Testis (tissue), 3 donors: ENCODE measurements around the gene PTP4A2. TPM values are rescaled to one million over a fixed set of nuclear protein-coding genes. Genes with fewer than 3 reads are reported as not detected.

Experiments
- DNase-seq: peaks from one replicate; pipeline ENCODE4 v3.0.0-alpha.2; 2019
- H3K27ac ChIP-seq, 2 donors: fragments of 200-600 bp; sonication (generic); one replicate each; pipeline ENCODE4 v1.5.1; 2019
- H3K27me3 ChIP-seq: fragments of 200-600 bp; sonication (generic); one replicate; pipeline ENCODE4 v1.5.1; 2019
- H3K36me3 ChIP-seq: fragments of 200-600 bp; sonication (generic); one replicate; pipeline ENCODE4 v1.5.1; 2017; ENCODE audit warnings: low read depth; ENCODE audit errors: missing control alignments
- H3K4me1 ChIP-seq: fragments of 200-600 bp; sonication (generic); one replicate; pipeline ENCODE4 v1.5.1; 2019
- H3K4me3 ChIP-seq, 2 donors: fragments of 200-600 bp; sonication (generic); one replicate each; pipeline ENCODE4 v1.5.1; 2017 to 2019
- H3K9me3 ChIP-seq: fragments of 200-600 bp; sonication (generic); one replicate; pipeline ENCODE4 v1.5.1; 2017
- POLR2A ChIP-seq: fragments of 450-650 bp; IDR thresholded peaks from one replicate; pipeline ENCODE4 v1.6.1; 2017; ENCODE audit warnings: antibody characterized with exemption, mild to moderate bottlenecking, moderate library complexity
- WGBS, 2 donors: methylation state at CpG; one replicate each; pipeline ENCODE4 v1.1.5; 2018; 5-methylcytosine and 5-hydroxymethylcytosine counted together
- intact Hi-C: fragments of 100-400 bp; cut with DNase I; formaldehyde crosslinking; loops from one replicate; pipeline ENCODE4 v1.15.1; 2023; ENCODE audit warnings: low total_unique reads
- polyA plus RNA-seq: library from polyadenylated mRNA; stranded (reverse); fragments of 350-450 nt; fragmentation: Illumina TruSeq; extraction: RNeasy Lipid Tissue Mini Kit (QIAGEN cat#74804); gene quantifications from one replicate; pipeline ENCODE4 v1.2.3, GENCODE V29; 2014; ENCODE audit warnings: low read depth, low replicate concordance; ENCODE audit not compliant: insufficient read depth
- total RNA-seq, 2 donors: library from RNA; depleted of rRNA; stranded (reverse); fragments of >200 nt; gene quantifications; one replicate each; pipeline ENCODE4 v1.2.3, GENCODE V29; 2016
- TF ChIP-seq, protein P1 (sequence below), 3 experiments: fragments of 450-650 bp in 2 of 3; fragments of 200-600 bp in 1 of 3; sonication (generic) in 1 of 3; IDR thresholded peaks; one replicate each; pipeline ENCODE4 v1.5.1; 2016 to 2019; ENCODE audit warnings: antibody characterized with exemption in 3 of 3, mild to moderate bottlenecking in 2 of 3, moderate library complexity in 1 of 3

Gene PTP4A2
- total and polyA plus RNA-seq, 3 donors from 2014 or later: 137 to 305 (median 189) TPM

GRCh38 chr1:31924839-31925238, 13.3 kb downstream of the PTP4A2 start:
- H3K36me3 ChIP-seq: no peaks in the 10 kb centered on the region
- WGBS, 2 donors: 40 to 42% methylated on average over 1 of the region's 1 CpG
- intact Hi-C loops: no loop called here
- H3K4me3 ChIP-seq: no peak overlapping the region
- no peak for TF ChIP-seq POLR2A
- TF ChIP-seq, protein P1, sequence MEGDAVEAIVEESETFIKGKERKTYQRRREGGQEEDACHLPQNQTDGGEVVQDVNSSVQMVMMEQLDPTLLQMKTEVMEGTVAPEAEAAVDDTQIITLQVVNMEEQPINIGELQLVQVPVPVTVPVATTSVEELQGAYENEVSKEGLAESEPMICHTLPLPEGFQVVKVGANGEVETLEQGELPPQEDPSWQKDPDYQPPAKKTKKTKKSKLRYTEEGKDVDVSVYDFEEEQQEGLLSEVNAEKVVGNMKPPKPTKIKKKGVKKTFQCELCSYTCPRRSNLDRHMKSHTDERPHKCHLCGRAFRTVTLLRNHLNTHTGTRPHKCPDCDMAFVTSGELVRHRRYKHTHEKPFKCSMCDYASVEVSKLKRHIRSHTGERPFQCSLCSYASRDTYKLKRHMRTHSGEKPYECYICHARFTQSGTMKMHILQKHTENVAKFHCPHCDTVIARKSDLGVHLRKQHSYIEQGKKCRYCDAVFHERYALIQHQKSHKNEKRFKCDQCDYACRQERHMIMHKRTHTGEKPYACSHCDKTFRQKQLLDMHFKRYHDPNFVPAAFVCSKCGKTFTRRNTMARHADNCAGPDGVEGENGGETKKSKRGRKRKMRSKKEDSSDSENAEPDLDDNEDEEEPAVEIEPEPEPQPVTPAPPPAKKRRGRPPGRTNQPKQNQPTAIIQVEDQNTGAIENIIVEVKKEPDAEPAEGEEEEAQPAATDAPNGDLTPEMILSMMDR (IDR thresholded peaks at IDR 0.05): no peak
- peaks cover 69% of the 10 kb centered on the region for H3K4me1 ChIP-seq
- no peak for DNase-seq
- no peaks in the 10 kb centered on the region for H3K27me3 ChIP-seq
- peak overlapping the region; percentile 7 to 51 for H3K27ac ChIP-seq
- no peaks in the 10 kb centered on the region for H3K9me3 ChIP-seq

GRCh38 chr1:31923901-31924535, 14.2 kb downstream of the PTP4A2 start:
- Histone ChIP-seq H3K9me3 (no peaks in the 10 kb centered on the region), H3K27ac (peak overlapping the region; percentile 7 to 51), H3K4me1 (peaks cover 67% of the 10 kb centered on the region), H3K4me3 (no peak overlapping the region), H3K27me3 (no peaks in the 10 kb centered on the region), H3K36me3 (no peaks in the 10 kb centered on the region)
- TF ChIP-seq, protein P1 (IDR thresholded peaks at IDR 0.05): no peak
- no peak for TF ChIP-seq POLR2A
- intact Hi-C loops: no loop called here
- WGBS, 2 donors: 48 to 55% methylated on average over 2 of the region's 2 CpGs
- no peak for DNase-seq

DNA sequence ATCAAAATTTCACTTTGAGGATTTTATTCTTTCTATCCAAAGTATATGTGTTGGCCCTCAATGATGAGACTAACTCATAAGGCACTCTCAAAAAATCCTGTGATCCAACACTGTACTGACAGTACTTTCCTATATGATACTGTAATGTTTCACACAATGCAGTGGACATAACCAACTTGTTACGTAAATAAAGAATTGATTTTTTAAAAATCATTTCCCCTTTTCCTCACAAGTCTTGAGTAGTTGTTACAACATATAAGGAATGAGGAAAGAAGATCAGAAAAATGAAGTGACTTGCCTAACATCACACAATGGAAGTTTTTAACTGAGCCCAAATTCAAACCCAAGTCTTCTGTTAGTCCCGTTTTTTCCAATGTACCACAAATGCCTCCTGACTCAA, 17.2 kb downstream of the PTP4A2 start:
- no peaks in the 10 kb centered on the region for H3K36me3 ChIP-seq
- H3K27me3 ChIP-seq: no peaks in the 10 kb centered on the region
- peaks cover 46% of the 10 kb centered on the region for H3K4me1 ChIP-seq
- intact Hi-C loops: no loop called here
- H3K27ac ChIP-seq: peak overlapping the region; percentile 42 to 77
- WGBS, 2 donors: 56 to 66% methylated on average over 2 of the region's 2 CpGs
- DNase-seq: no peak
- TF ChIP-seq, protein P1 (IDR thresholded peaks at IDR 0.05): no peak
- no peak for TF ChIP-seq POLR2A
- no peaks in the 10 kb centered on the region for H3K9me3 ChIP-seq
- H3K4me3 ChIP-seq: no peak overlapping the region

DNA sequence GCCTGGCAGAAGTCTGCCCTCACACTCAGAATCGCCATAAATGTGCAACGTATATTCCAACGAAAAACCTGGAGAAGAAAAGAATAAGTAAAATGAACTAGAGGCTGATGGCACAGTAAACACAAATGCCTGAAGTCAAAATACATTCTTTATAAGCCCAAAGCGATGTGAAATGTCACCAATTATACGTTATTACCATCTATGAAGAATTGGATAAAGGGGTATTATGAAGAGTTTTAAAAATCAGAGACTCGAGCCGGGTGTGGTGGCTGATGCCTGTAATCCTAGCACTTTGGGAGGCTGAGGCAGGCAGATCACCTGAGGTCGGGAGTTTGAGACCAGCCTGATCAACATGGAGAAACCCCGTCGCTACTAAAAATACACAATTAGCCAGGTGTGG, 18.6 kb downstream of the PTP4A2 start:
- Histone ChIP-seq H3K4me1 (peaks cover 44% of the 10 kb centered on the region), H3K9me3 (no peaks in the 10 kb centered on the region), H3K27ac (no peak overlapping the region), H3K4me3 (no peak overlapping the region), H3K27me3 (no peaks in the 10 kb centered on the region), H3K36me3 (no peaks in the 10 kb centered on the region)
- intact Hi-C loops: no loop called here
- TF ChIP-seq, protein P1 (IDR thresholded peaks at IDR 0.05): no peak
- TF ChIP-seq POLR2A: no peak
- DNase-seq: no peak
- 92 to 94% methylated on average over 10 of the region's 10 CpGs for WGBS, 2 donors

DNA sequence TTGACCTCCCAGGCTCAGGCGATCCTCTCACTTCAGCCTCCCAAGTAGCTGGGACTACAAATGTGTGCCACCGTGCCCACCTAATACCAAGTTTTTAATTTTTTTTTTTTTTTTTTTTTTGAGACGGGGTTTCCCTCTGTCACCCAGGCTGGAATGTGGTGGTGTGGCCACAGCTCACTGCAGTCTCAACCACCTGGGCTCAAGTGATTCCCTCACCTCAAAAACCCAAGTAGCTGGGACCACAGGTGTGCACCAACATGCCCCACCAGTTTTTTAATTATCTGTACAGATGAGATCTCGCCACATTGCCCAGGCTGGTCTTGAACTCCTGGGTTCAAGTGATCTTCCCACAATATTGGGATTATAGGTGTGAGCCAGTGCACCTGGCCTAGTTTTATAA, 22.7 kb downstream of the PTP4A2 start:
- Histone ChIP-seq H3K9me3 (no peaks in the 10 kb centered on the region), H3K4me3 (no peak overlapping the region), H3K4me1 (peaks cover 15% of the 10 kb centered on the region), H3K27ac (no peak overlapping the region), H3K27me3 (no peaks in the 10 kb centered on the region), H3K36me3 (no peaks in the 10 kb centered on the region)
- 76 to 82% methylated on average over 4 of the region's 4 CpGs for WGBS, 2 donors
- DNase-seq: no peak
- intact Hi-C loops: no loop called here
- TF ChIP-seq POLR2A: no peak
- TF ChIP-seq, protein P1 (IDR thresholded peaks at IDR 0.05): no peak
